Measurements from ENCODE around the gene TXNDC2.

- TF ChIP-seq CTCF (IDR thresholded peaks at IDR 0.05; ENCODE audit: insufficient read depth, low read depth, low read length) (no peak), EZH2 (IDR thresholded peaks at IDR 0.05; ENCODE audit: insufficient read depth, low read length) (no peak)
Observed at GRCh38 chr18:9926223-9926894, 40.6 kb downstream of the TXNDC2 start.

All from astrocyte (in vitro differentiated cells and primary cell).